GM06990 (cell line): ENCODE data around the gene TUB.

Experiments
- DNase-seq: peaks from one replicate; pipeline ENCODE4 v3.0.0-alpha.2; 2011; ENCODE audit not compliant: insufficient read length; ENCODE audit errors: extremely low read depth
- H3K27me3 ChIP-seq: replicated peaks from 2 replicates; pipeline ENCODE4 v1.6.0; 2011; ENCODE audit warnings: low read length; ENCODE audit not compliant: control insufficient read depth, insufficient read depth
- H3K36me3 ChIP-seq: 2 replicates; pipeline ENCODE4 v1.5.1; 2011; ENCODE audit warnings: low read length; ENCODE audit not compliant: control insufficient read depth, insufficient read depth
- H3K4me3 ChIP-seq: replicated peaks from 2 replicates; pipeline ENCODE4 v1.5.1; 2011; ENCODE audit warnings: low read depth, mild to moderate bottlenecking, control low read depth, low read length
- TF ChIP-seq, protein P1 (sequence below): IDR thresholded peaks from 2 replicates; pipeline ENCODE4 v1.5.1; 2011; ENCODE audit warnings: low read length, control low read depth, mild to moderate bottlenecking, inconsistent platforms; ENCODE audit not compliant: insufficient read depth, poor library complexity, severe bottlenecking

Gene TUB

DNA sequence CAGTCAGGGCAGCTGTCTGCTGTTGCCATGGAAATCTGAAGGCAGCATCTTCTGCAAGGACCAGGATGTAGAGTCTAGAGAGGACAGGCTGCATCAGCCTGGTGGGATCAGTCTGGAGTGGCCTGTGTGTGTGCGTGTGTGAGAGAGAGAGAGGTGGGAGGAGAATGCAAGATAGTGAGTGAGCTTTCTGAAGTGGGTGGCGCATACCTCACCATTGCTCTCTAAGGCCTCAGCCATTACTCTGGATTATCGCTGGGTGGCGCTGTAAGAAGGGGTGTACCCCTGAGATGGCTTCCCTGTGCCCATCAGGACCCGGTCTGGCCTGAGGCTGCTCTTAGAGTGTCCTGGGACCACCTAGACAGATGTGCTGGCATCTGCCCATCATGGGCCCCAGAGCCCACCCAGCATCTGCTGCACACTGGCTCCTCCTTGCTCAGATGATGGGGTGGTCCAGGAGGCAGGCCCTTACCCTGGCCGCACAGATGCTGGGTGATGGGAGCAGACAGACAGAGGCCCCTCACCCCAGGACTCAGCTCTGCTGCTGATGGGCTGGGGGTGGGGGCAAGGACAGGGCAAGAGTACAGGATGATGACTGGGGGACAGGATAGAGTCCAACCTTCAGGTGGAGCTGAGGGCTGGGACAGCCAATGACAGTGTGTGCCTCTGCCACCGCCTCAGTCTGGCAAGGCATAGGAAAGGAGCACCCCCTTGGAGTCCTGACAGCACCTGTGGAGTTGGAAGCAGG is 25.7 kb upstream of the TUB start:
- Histone ChIP-seq H3K36me3 (no peaks in the 10 kb centered on the region), H3K4me3 (no peak overlapping the region), H3K27me3 (no peaks in the 10 kb centered on the region; the same call in 1 of the 2 replicates)
- TF ChIP-seq, protein P1, sequence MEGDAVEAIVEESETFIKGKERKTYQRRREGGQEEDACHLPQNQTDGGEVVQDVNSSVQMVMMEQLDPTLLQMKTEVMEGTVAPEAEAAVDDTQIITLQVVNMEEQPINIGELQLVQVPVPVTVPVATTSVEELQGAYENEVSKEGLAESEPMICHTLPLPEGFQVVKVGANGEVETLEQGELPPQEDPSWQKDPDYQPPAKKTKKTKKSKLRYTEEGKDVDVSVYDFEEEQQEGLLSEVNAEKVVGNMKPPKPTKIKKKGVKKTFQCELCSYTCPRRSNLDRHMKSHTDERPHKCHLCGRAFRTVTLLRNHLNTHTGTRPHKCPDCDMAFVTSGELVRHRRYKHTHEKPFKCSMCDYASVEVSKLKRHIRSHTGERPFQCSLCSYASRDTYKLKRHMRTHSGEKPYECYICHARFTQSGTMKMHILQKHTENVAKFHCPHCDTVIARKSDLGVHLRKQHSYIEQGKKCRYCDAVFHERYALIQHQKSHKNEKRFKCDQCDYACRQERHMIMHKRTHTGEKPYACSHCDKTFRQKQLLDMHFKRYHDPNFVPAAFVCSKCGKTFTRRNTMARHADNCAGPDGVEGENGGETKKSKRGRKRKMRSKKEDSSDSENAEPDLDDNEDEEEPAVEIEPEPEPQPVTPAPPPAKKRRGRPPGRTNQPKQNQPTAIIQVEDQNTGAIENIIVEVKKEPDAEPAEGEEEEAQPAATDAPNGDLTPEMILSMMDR, result peak; percentile 34
- no peak for DNase-seq

DNA sequence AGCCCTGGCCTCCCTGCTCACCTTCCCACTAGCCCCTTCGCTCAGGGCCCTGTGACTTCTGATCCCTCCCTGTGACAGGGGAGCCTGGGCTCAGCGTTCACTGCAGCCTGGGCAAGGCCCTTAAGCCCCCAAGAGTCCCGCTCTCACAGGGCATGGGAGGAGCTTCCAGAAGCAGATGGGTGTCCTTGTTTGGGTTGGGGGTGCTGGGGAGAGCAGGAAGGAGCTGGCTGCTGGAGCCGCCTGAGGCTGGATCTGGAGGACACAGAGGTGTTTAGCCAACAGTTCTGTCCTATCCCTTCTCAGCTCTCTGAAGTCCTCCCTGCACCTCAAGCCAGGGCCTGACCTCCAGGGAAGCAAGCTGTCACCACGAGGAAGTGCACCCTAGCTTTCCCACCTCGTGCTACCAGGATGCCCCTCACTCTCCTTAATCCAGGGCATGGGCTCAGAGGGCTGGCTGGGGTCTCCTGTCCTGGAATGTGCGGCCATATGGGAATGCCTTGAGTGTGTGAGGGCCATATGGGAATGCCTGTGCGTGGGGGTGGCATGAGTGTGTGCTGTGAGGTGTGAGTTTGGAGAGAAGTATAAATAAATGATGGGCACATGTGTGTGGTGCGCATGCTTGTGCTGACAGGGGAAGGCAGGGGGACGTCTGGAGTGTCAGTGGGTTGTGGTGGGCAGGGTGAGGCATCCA is 25.0 kb upstream of the TUB start:
- TF ChIP-seq, protein P1, result no peak
- Histone ChIP-seq H3K36me3 (no peaks in the 10 kb centered on the region), H3K27me3 (no peaks in the 10 kb centered on the region; the same call in 1 of the 2 replicates), H3K4me3 (no peak overlapping the region)
- DNase-seq, result no peak

DNA sequence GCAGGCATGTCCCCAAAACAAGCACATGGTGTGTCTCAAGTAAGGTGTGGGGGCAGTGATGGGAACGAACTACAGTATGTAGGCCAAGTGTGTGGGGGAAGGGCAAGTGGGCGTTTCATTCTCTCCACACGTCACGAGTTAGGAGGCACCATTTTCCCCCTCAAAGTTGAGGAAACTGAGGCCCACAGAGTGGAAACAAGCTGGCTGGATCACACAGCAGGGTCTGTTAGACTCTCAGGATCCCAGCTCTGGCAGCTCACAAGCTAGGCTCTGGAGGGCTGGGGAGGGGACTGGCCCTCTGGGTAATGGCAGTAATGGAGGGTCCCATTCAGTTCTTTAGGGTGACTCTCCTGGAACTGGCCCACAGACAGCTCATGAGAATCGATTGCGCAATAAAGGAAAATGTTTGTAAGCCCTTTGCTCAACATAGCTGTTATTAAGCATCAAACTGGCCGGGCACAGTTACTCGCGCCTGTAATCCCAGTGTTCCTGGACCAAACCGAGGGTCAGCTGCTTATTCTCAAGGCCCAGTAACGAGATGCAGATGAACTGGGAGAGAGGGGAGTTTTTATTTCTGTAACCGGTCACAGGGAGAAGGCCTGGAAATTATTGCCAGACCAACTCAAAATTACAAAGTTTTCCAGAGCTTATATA is 24.1 kb upstream of the TUB start:
- H3K27me3 ChIP-seq, result no peaks in the 10 kb centered on the region
- DNase-seq, result no peak
- H3K4me3 ChIP-seq, result no peak overlapping the region
- no peaks in the 10 kb centered on the region for H3K36me3 ChIP-seq
- TF ChIP-seq, protein P1, result no peak

DNA sequence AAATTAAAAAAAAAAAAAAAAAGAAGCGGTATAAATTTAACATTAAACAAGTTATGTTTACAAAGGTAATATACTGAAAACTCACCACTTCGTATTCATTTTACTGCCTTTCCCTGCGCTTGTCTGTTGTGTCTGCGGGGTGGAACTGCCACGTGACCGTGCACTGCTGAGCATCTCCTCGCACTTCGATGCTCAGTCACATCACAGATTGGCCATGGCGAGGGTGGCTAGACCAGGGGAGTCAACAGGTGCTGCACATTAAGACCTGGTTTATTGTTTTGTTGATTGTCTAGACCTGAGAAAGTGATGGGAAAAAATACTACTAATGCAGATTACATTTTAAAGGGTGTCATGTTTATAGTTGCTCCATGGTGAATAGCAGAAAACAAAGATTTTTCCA is 22.8 kb upstream of the TUB start:
- no peak overlapping the region for H3K4me3 ChIP-seq
- no peaks in the 10 kb centered on the region for H3K36me3 ChIP-seq
- DNase-seq, result no peak
- TF ChIP-seq, protein P1, result no peak
- no peaks in the 10 kb centered on the region for H3K27me3 ChIP-seq

DNA sequence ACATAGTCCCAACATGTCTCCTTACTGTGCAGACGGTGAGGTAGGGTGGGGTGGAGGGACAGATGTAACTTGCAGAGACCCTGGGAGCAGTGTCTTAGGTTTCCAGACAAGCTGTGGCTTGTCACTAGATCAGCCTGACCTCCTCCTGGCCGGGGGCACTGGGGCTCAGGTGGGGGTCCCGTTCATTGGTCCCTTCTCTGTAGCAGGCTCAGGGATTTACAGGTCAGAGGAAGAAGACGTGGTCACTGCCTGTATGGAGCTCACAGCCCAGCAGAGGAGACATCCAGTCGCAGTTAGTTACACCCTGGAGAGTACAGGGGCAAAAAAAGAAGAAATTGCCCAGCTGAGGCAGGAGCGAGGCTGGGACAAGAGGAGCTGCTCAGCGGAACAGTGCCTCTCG is 22.0 kb upstream of the TUB start:
- Histone ChIP-seq H3K36me3 (no peaks in the 10 kb centered on the region), H3K4me3 (no peak overlapping the region), H3K27me3 (no peaks in the 10 kb centered on the region)
- DNase-seq, result no peak
- TF ChIP-seq, protein P1, result no peak
